NOMO-1 treated with DMSO at 0.1 percent for 48 hours (cell line): ENCODE results near the gene AGAP1.

Experiments
- DNase-seq: peaks from one replicate; lab custom pipeline; 2025; ENCODE audit not compliant: unreplicated experiment; lab: John Stamatoyannopoulos, UW

Gene AGAP1

DNA sequence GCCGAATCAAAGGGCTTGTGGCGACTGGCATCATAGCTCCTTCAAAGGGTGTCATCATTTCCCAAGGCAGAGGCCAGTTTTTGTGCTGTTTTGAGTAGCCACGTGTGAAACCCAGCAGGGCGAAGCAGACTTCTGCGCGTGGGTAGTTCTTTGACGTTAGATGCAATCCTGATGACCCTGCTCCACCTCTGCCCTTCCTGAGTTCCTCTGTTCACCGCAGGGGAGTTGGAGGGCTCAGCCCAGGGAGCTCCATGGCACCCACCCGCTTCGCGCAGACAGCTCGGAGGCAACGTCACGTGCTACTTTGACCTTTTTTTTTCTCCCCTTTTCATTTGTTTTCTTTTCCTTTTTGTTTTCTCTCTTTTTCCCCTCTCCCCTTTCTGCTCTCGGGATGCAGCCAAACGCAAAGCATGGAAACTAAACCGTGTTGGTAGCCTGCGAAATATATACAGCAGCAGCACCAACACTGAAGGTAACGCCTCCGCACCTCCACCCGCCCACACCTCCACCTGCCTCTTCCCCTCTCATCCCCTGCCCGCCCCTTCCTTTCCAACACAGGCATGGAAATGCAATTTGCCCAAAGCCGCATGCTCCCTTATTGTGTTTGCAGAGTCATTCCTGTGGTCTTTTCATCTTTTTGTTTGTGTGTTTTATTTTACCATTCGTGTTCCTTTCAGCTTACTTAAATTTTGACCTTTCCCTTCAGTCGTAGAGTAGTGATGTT, 520.7 kb downstream of the AGAP1 start:
- no peak for DNase-seq

DNA sequence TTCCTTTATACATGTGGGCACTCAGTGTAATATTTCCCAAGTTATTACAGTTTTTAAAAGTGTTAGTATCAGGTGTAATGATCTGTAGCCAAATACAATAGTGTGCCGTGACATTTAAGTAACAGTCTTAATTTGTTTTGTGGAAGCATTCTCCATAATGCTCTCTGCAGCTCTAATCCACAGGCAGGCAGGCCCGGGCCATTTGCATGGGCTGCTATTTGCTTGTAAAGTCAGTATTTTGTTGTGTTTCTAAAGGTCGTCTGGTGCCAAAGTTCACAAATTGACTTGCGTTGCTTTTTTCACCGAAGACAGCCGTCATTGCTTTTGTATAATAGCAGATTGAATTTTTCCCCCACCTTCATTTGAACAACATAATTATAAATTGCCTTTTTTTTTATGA, 521.3 kb downstream of the AGAP1 start:
- DNase-seq: no peak

DNA sequence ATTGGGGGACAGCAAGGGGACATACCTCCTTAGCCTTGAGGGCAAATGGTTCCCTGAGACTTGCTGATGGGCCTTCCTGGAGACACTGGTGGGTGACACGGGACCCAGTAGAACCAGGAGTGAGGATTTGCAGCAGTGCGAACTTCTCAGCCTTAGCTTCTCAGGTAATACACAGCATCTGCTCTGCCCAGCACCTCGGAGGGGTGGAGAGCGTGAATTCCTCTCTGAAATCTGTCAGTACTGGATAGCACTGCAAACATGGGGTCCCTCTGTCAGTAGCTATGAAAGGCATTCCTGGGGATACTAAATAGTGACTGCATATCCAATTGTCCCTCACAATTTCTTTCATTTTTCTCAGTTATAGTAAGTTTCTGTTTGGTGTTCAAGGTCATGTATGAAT, 522.7 kb downstream of the AGAP1 start:
- DNase-seq: no peak

DNA sequence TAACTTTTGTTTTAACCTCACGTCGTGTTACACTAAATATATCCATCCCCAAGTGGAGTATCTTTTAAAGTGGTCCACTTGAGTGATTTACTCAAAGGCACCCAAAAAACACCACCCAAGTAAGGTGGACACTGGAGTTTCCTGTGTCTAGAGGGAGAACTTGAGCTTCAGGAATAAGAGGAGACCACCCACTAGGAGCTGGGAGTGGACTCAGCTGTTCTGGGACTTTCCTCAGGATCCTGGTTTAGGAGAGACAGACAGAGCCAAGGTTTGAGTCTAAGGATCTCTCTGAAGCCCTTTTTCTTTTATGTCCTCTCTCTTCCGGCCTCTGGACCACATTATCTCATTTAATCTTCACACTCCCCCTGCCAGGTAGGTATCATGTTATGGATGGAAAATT, 523.6 kb downstream of the AGAP1 start:
- no peak for DNase-seq

DNA sequence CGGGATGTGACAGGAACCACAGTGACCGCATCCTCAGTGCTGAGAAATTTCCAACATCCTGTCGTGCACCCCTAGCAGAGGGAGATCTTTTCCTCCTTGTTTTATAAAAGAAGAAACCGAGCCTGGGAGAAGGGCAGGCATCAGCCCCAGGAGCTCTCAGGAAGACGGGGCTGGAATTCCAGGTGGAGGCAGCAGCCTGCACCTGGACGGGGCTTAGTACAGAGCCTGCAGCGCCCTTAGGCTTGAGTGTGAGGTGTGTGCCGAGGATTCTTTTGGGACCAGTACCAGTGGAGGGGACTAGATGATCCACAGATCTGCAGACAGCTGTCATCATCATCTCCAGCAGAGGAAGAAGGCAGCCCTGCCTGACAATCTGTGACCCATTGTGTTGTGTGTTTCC, 525.6 kb downstream of the AGAP1 start:
- no peak for DNase-seq

DNA sequence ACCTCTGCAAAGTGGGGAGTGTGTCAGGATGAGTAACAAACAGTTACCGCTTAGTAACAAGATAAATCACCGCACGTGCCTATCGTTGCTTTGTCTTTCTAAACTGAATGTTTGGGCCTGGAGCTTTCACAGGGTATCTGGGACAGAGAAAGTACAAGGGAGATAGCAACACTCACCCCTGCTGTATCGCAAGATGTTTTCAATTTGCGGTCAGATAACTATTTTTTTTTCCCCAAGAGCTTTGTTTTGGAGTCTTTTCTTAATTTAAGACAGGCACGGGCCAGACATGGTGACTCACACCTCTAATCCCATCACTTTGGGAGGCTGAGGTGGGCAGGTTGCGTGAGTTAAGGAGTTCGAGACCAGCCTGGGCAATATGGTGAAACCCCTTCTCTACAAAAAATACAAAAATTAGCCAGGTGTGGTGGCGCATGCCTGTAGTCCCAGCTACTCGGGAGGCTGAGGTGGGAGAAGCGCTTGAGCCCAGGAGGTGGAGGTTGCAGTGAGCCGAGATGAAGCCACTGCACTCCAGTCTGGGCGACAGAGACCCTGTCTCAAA, 527.7 kb downstream of the AGAP1 start:
- DNase-seq: no peak

DNA sequence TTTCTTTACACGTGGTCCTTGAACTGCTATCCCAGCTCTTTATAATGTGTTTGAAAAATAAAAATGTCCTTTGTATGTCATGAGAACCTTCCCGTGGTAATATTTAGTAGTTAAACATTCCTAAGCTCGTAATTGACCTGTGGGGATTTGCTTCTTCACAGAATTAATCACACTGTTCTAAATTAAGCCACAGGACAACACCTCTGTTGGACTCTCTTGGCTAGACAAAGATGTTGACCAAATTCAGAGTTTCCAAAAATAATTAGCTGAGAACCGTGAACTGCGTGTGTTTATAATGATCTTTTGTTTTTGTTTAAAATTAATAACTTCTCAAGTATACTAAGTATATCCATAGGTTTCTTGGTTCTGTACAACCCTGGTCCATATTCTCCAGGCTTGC, 528.3 kb downstream of the AGAP1 start:
- DNase-seq: no peak

DNA sequence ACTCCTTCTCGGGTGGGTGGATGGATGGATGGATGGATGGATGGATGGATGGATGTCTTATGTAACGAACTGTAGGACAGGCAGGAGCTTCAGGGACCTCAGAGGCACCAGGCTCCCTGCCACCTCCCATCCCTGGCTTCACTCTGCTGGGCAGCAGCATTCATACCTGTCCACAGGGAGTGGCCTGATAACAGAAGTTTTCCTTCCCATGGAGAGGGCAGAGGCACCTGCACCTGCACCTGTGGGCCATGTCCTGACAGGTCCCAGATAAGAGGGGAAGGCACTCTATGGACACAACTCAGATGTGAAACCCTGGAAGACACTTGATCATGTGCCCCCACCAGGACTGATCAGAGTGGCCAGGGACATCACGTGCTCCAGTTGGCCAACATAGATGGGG, 532.0 kb downstream of the AGAP1 start:
- DNase-seq: no peak

DNA sequence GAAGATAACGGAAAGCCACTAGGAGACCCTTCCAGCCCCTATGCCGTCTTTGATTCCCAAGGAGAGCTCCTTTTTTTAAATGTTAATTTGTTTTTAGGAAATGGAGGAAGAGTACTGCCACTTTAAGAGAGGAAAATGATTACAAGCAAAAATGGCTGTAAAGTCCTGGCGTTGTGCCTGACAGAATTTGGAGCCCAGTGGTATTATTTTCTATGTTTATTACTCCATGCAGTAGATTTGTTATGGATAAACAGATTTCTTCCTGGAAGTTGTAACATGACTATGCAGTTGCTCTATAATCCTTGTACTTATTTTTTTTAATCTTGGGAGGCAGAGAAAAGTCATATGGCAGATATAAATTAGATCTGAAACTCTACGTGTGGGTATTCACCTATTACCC, 533.0 kb downstream of the AGAP1 start:
- DNase-seq: no peak

DNA sequence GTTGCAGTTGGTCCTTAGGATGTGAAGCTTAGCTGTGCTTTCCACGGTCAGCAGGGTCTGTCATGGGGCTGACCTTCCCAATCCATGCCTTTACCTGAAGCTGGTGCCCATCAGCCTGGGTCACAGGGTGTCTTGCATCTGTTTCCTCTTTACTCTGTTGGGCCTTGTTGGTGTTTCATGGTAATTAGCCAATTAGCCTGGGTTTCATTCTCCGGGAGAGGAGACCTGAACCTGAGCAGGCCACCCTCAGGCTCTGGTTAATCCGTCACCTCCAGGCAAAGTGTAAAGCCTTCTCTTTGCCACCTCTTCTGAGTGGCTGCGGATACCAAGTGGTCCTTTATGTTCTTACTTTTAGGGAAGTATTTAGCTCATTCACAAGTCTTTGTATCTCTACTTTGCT, 534.2 kb downstream of the AGAP1 start:
- DNase-seq: no peak

DNA sequence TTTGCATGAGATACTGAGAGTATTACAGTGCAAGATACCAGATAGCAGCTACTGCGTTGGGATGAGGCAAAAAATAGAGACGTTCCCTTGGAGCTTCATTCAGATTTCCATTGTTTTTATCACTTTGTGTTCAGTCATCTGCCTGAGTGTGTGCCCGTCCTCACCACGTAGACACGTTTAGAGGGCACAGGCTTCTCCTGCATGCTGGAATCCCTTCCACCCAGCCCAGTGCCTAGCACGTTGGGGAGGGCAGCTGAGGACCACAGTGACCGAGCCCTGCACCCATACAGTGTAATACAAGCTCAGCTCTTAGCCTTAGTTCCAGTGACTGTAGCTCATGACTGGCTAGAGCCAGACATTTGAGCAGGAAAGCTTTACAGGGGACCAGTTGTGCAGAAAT, 539.6 kb downstream of the AGAP1 start:
- no peak for DNase-seq

DNA sequence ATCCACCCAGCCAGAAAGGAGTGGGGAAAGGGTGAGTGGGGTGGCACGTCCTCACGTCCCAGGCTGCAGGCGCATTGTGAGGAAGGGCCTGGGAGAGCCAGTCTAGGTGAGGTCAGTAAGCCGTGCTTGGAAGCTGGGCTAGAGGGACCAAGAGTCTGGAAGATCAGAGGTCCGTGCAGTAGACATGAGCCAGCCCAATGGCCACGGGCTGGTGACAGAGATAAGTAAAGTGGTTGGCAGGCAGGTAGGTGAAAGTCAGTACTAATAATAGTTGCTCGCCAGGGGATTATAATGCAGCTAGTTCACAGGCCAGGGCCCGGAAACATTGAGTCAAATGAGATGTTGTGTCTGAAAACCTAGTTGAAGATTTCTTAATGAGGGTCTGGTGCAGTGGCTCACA, 541.1 kb downstream of the AGAP1 start:
- no peak for DNase-seq

DNA sequence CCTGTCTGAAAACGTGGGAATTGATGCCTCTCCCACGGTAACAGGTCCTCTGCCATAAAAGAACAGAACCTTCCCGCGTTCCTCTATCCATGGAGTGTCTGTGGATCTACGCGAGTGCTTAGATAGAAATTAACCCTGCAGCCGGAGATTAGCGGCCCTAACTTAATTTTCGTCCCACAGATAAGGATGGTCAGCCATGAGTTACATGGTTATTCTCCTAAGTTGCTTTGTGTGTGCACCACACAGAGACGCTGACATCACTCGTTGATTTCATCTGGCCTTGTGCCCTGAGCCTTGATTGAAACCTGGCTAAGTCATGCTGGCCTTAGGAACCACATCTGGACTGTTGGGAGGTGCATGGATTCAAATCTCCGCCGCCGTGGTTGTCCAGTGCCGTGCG, 542.2 kb downstream of the AGAP1 start:
- no peak for DNase-seq

DNA sequence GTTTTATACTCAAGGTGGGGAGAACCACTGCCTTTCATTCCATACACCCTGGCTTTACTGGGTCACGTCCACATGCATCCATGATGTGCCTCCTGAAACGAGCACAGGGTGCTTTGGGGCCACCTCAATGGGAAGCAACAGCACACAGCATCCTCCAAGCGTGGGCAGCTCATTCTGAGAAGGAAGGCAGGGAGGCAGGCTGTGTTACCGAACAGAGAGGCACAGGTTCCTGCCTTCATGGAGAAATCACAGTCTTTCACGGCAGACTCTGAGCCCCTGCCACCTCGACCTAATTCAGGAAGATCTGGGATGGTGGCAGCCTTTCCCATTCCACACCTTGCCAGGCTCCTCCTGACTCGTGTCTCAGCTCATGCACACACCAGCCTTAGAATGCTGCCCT, 544.3 kb downstream of the AGAP1 start:
- no peak for DNase-seq

DNA sequence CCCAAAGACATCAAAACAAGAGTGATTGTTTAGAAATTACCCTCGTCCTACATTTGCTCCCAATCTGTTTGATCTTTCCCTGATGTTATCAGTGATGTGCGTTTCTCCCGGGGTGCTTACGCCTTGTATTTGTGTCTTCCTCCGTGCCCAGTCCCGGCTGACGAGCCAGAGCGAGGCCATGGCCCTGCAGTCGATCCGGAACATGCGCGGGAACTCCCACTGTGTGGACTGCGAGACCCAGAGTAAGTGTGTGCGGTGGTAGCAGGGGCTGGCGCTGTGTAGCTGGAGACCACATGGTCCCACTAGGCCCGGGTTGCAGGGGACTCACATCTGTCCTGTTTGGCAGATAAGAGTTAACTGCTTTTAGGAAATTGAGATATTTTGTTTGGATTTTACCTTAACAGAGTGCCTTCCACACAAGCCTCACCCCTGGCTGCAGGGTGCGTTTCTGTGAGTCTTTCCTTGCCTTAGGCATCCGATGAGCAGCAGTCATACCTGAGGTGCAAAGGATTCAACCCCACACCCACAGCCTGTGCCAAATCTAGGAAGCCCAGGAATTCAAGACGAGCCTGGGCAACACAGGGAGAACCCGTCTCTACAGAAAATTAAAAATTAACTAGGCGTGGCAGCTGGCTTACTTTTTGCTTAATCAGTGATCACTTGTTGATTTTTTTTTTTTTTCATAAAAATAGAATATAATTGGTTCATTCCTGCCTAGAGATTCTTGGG, 546.9 kb downstream of the AGAP1 start:
- no peak for DNase-seq

DNA sequence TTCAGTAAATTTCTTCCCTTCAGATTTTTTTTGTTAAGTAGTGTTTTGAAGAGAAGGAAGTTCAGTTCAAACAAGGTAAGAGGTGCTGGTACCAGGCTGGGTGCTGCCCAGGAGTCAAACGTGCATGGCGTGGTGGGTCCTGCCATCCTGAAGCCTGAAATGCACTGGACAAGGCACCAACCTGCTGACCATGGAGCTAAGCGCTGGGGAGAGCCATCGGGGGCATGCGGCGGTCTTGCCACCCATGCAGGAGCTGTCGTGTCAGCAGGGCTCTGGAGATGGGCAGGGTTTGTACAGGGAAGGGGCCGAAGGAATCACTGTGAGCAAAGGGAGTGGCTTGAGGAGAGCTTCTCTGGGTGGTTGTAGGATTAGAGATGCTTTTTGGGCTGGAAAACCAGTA, 547.8 kb downstream of the AGAP1 start:
- no peak for DNase-seq

DNA sequence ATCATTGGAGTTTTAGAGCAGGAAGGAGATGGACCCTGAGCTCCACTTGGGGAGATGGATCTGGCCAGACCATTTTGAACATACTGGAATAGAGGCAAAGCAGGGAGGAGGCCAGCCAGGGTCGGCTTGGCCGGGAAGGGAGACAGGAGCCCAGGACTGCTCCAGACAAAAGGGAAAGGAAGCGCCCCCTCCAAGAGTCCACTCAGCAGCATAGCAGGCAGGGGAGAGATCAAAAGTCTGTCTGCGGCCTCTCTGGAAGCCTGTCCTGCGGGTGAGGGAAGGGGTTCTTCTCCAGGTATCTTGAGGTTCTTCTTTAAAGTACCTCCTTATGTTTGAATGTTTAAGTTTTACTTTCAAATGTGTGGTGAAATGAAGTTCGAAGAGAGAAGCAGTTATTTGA, 548.2 kb downstream of the AGAP1 start:
- DNase-seq: no peak

DNA sequence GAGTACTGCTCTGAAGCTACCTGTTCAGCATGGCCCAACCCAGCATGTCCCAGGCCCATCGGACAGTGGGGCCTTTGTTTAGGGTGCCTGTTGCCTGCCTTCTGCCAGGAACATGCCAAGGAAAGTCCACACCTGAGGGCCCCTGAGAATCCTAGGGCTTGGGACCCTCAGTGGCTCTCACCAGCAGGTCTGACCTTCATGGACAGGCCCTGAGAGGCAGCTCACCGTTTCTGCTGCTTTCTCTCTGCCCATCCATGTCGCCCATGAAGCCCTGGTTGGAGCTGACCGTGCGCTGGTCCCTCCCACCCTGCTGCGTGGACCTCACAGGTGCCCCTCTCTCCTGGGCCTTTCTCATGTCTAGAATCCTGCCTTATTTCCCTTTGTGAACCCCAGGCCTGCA, 550.3 kb downstream of the AGAP1 start:
- no peak for DNase-seq

DNA sequence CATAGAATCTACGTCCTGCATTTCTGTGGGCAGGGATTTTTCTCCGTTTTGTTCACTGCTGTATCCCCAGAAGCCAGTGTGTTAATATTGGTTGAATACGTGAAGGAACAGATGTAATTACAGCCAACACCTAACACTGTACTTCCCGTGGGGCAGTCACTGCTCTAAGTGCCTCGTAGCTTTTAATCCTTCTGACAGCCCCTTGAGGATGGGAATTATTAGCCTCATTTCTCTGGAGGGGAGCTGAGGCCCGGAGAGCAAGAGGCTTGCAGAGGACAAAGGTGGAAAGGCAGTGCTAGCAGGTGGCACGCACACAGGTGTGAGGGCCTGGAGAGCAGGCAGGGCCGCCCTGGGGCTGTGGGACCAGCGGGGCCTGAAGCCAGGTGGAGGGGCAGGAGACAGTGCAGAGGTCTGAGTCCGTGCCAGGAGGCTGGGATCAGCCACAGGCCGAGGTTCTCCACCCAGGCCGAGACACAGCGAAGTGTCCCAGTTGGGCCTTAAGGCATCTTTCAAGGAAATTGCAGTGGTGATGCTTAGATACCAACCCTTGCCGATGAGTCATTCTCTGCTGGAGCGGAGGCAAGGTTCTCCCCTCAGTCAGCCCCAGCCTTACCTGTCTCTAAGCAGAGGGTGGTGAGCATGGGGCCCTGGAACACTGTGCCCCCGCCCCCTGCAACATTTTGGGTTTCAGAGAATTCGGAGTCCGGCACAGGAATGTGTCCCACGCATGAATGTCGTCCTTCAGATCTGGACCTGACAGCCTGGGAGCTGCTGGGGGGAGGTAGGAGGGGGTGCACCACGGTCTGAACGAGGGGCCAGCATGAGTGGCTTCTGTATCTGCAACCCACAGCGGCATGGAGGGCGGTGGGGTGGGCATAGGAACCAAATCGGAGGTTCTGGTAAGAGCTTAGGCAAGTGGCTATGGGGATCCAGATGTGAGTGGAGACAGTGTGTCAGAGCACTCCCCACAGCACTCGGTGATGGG, 551.7 kb downstream of the AGAP1 start:
- no peak for DNase-seq

DNA sequence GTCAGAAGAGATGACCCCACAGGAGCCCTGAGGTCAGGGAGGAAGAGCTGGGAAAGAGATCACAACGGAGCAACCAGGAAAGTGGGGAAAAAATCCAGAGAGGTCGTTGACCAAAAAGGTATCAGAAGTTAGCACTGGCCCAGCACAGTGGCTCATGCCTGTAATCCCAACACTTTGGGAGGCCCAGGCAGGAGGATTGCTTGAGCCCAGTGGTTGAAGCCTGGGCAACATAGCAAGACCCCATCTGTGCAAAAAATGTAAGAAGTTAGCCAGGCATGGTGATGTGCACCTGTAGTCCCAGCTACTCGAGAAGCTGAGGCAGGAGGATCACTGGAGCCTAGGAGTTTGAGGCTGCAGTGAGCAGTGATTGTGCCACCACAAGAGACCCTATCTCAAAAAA, 552.9 kb downstream of the AGAP1 start:
- no peak for DNase-seq

DNA sequence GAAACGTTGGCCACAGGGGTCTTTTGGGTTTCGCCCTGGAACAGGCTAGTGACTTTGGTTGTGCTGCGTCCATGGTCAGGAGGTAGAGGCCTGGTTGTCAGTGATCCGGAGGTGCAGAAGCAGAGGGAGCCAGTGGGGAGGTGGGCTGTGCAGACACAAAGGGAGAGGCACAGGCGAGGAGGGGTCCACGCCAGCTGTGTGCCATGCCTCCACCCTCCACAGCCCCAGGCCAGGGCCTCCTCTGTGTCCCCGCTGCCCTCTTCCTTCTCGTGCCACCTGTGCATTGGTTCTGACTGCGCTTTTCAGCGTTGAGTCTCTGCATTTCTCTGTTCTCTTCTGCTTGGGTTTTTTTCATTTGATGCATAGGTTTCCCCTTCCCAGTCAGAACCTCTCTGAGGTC, 553.3 kb downstream of the AGAP1 start:
- DNase-seq: no peak
